Ovary (tissue), 9 donors: Measurements from ENCODE around the gene GRID2. TPM values are rescaled to one million over a fixed set of nuclear protein-coding genes. Genes with fewer than 3 reads are reported as not detected.

Experiments
- DNase-seq, 5 donors: peaks; one replicate each; pipeline ENCODE4 v3.0.0-alpha.2; 2019 to 2020
- H3K27ac ChIP-seq, 2 donors: fragments of 200-600 bp; one replicate each; pipeline versions ENCODE4 v1.5.1 to v1.8.0; 2019 to 2022
- H3K27me3 ChIP-seq: fragments of 200-600 bp; one replicate; pipeline ENCODE4 v1.8.0; 2022
- H3K36me3 ChIP-seq: fragments of 200-600 bp; sonication (generic); one replicate; pipeline ENCODE4 v1.5.1; 2019
- H3K4me1 ChIP-seq: one replicate; pipeline ENCODE4 v1.8.1; 2013; ENCODE audit warnings: mild to moderate bottlenecking, moderate library complexity; ENCODE audit not compliant: insufficient read depth
- H3K4me3 ChIP-seq: fragments of 200-600 bp; sonication (generic); one replicate; pipeline ENCODE4 v1.5.1; 2017
- H3K9me3 ChIP-seq, 2 donors: fragments of 200-600 bp in 1 of 2; sonication (generic) in 1 of 2; one replicate each; pipeline versions ENCODE4 v1.5.1 to v1.8.1; 2013 to 2019; ENCODE audit warnings: mild to moderate bottlenecking in 1 of 2, moderate library complexity in 1 of 2
- CTCF ChIP-seq, 3 donors: fragments of 450-650 bp in 2 of 3; fragments of 200-600 bp in 1 of 3; IDR thresholded peaks; one replicate each; pipeline versions ENCODE4 v1.5.1 to v1.8.0; 2016 to 2022; ENCODE audit warnings: antibody characterized with exemption in 3 of 3, mild to moderate bottlenecking in 1 of 3
- EP300 ChIP-seq: sonication (generic); formaldehyde crosslinking; IDR thresholded peaks from one replicate; pipeline ENCODE4 v1.6.1; 2017; ENCODE audit warnings: antibody characterized with exemption
- POLR2A ChIP-seq: fragments of 450-650 bp; IDR thresholded peaks from one replicate; pipeline ENCODE4 v1.6.1; 2017; ENCODE audit warnings: antibody characterized with exemption, mild to moderate bottlenecking, moderate library complexity
- WGBS, 3 donors: extraction: QIAGEN DNeasy Blood & Tissue Kit in 1 of 3; methylation state at CpG; one replicate each; pipeline versions ENCODE4 v1.1.5 to v1.1.7; 2013 to 2017; 5-methylcytosine and 5-hydroxymethylcytosine counted together
- intact Hi-C, 4 donors: fragments of 100-400 bp; cut with DNase I; formaldehyde crosslinking; loops; one replicate each; pipeline versions ENCODE4 v1.11.0 to v1.15.1; 2022 to 2023
- polyA plus RNA-seq, 2 donors: library from polyadenylated mRNA; stranded (reverse); fragments of 200-250 nt in 1 of 2; fragments of 350-450 nt in 1 of 2; fragmentation: Illumina TruSeq in 1 of 2; extraction: RNeasy Lipid Tissue Mini Kit (QIAGEN cat#74804) in 1 of 2; gene quantifications; one replicate each; pipeline ENCODE4 v1.2.3, GENCODE V29; 2013 to 2014
- total RNA-seq, 7 donors: library from RNA; depleted of rRNA in 2 of 7; stranded (reverse); fragments of >200 nt in 2 of 7; fragmentation: NEBNext Ultra II Directional in 3 of 7; extraction: Animal tissue kit (Norgen Biotek cat#: 25700) in 3 of 7; gene quantifications; one replicate each; pipeline versions ENCODE4 v1.1.0 to v1.2.4, GENCODE V29; 2016 to 2023
- donor health status: DM: no; HTN: no; CAD: no; lungs with moderate emphysema.
- donor health status: DM: no; HTN: no; CAD: no.
- donor health status: Bipolar disorder and iron deficiency.
- donor health status: DM: yes; HTN: yes; CAD: no.
- donor health status: DM: no; HTN: no; CAD: no.
- donor health status: DM: yes; HTN: yes; CAD: no.

The GRID2 gene
- total and polyA plus RNA-seq, 9 donors, result 0.65 to 6.8 (median 2.6) TPM

GRCh38 chr4:92618968-92619367 lies 315.2 kb downstream of the GRID2 start:
- Histone ChIP-seq H3K27me3 (no peaks in the 10 kb centered on the region), H3K9me3 (no peaks in the 10 kb centered on the region), H3K4me1 (no peaks in the 10 kb centered on the region), H3K36me3 (no peaks in the 10 kb centered on the region), H3K27ac (no peak overlapping the region), H3K4me3 (no peak overlapping the region)
- 50 to 72% (median 51%) methylated on average over 2 of the region's 2 CpGs for WGBS, 3 donors
- no peak for DNase-seq
- TF ChIP-seq POLR2A, result no peak
- no peak for TF ChIP-seq CTCF (IDR thresholded peaks at IDR 0.05)
- TF ChIP-seq EP300, result no peak
- intact Hi-C loops, result no loop called here

GRCh38 chr4:92629302-92629701 lies 325.5 kb downstream of the GRID2 start:
- Histone ChIP-seq H3K27me3 (no peaks in the 10 kb centered on the region), H3K36me3 (no peaks in the 10 kb centered on the region), H3K4me3 (no peak overlapping the region), H3K9me3 (no peaks in the 10 kb centered on the region), H3K4me1 (no peaks in the 10 kb centered on the region), H3K27ac (no peak overlapping the region)
- no peak for DNase-seq
- TF ChIP-seq CTCF (IDR thresholded peaks at IDR 0.05) (no peak), POLR2A (no peak), EP300 (no peak)
- WGBS, 3 donors, result 69 to 82% (median 75%) methylated on average over 2 of the region's 2 CpGs
- intact Hi-C loops, result no loop called here

DNA sequence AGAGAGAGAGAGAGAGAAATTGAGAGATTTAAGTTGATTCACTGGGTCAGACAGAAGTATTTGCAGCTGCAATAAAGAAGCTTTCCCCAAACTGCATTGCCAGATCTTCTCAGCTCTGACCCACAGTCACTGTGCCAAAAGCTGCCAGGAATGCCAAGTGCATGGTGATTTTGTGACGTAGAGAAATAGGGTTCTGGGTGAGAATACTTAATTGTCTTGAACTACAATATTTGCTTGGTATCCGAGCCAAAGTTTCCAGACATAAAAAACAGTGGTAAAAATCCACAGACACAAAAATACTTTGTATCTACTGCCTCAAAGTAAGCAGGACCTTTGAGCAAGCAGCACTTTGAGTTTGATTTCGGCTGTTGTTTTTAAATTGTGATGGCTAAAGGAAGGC lies 331.1 kb downstream of the GRID2 start:
- TF ChIP-seq POLR2A (no peak), EP300 (no peak), CTCF (IDR thresholded peaks at IDR 0.05) (no peak)
- intact Hi-C loops, result no loop called here
- WGBS, 3 donors, result 45 to 56% (median 51%) methylated on average over 3 of the region's 3 CpGs

GRCh38 chr4:92636038-92636806 lies 332.5 kb downstream of the GRID2 start:
- no peak for DNase-seq
- intact Hi-C loops, result no loop called here
- no peaks in the 10 kb centered on the region for H3K9me3 ChIP-seq
- no peaks in the 10 kb centered on the region for H3K36me3 ChIP-seq
- TF ChIP-seq CTCF (IDR thresholded peaks at IDR 0.05), result no peak
- no peak for TF ChIP-seq POLR2A
- TF ChIP-seq EP300, result no peak
- H3K4me3 ChIP-seq, result no peak overlapping the region
- no peak overlapping the region for H3K27ac ChIP-seq
- no peaks in the 10 kb centered on the region for H3K27me3 ChIP-seq
- no peaks in the 10 kb centered on the region for H3K4me1 ChIP-seq
- WGBS, 3 donors, result 58 to 59% (median 58%) methylated on average over 6 of the region's 6 CpGs

More for the DNA sequence above, 331.1 kb downstream of the GRID2 start:
- Histone ChIP-seq H3K27me3 (no peaks in the 10 kb centered on the region), H3K9me3 (no peaks in the 10 kb centered on the region), H3K4me3 (no peak overlapping the region), H3K36me3 (no peaks in the 10 kb centered on the region), H3K27ac (no peak overlapping the region), H3K4me1 (no peaks in the 10 kb centered on the region)
- no peak for DNase-seq
